ENCODE results near the gene BCAS1.

Gene BCAS1

GRCh38 chr20:54070187-54070987, at the start of gene BCAS1:
TSS of gene BCAS1 (minus strand) at chr20:54070594. CDS start at chr20:54058718, 11,876 bp downstream.
- no peak for DNase-seq

- no peak for DNase-seq
These were observed 49.4 kb upstream of the BCAS1 start for GRCh38 chr20:54119744-54120143.

- no peak for DNase-seq
These were observed 48.0 kb upstream of the BCAS1 start for GRCh38 chr20:54118220-54119001.

- DNase-seq = no peak
These were observed 46.3 kb upstream of the BCAS1 start for GRCh38 chr20:54116550-54117235.

GRCh38 chr20:54115172-54115854, 44.9 kb upstream of the BCAS1 start:
- no peak for DNase-seq

GRCh38 chr20:54114109-54114508, 43.7 kb upstream of the BCAS1 start:
- no peak for DNase-seq

GRCh38 chr20:54113566-54113965, 43.2 kb upstream of the BCAS1 start:
- DNase-seq = no peak

- DNase-seq = no peak
These were observed 42.0 kb upstream of the BCAS1 start for GRCh38 chr20:54112221-54112884.

- DNase-seq = no peak
These were observed 41.1 kb upstream of the BCAS1 start for GRCh38 chr20:54111460-54111859.

GRCh38 chr20:54110457-54110856, 40.1 kb upstream of the BCAS1 start:
- no peak for DNase-seq

- no peak for DNase-seq
These were observed 39.6 kb upstream of the BCAS1 start for GRCh38 chr20:54110041-54110440.

- DNase-seq = no peak
These were observed 38.4 kb upstream of the BCAS1 start for GRCh38 chr20:54108817-54109216.

- no peak for DNase-seq
These were observed 37.9 kb upstream of the BCAS1 start for GRCh38 chr20:54108326-54108642.

- DNase-seq = no peak
These were observed 37.4 kb upstream of the BCAS1 start for GRCh38 chr20:54107600-54108325.

GRCh38 chr20:54107181-54107580, 36.8 kb upstream of the BCAS1 start:
- DNase-seq = no peak

- no peak for DNase-seq
These were observed 35.8 kb upstream of the BCAS1 start for GRCh38 chr20:54106162-54106561.

- no peak for DNase-seq
These were observed 35.3 kb upstream of the BCAS1 start for GRCh38 chr20:54105653-54106052.

GRCh38 chr20:54104781-54105180, 34.4 kb upstream of the BCAS1 start:
- no peak for DNase-seq

- no peak for DNase-seq
These were observed 33.6 kb upstream of the BCAS1 start for GRCh38 chr20:54103762-54104600.
